ENCODE measurements around the gene LYST.

LYST gene

DNA sequence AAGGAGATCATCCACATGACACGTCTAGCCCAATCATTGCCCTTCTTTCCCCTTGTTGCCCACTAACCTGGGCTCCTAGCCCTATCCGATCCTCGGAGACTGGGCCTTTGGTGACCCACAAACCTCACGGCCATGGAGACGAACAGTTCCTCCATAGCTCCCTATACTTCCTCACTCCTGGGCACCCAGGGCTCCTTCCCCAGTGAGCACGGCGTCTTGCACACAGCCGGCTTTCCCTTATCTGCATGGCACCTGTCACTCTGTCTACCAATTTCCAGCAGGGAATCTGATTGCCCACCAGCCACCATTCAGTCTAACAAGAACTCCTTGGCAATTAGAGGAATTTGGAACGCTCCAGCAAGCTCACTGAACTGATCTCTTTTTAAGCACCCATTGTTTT, 220.2 kb downstream of the LYST start:
- H3K36me3 ChIP-seq (ENCODE audit: control insufficient read depth, low read length): no peaks in the 10 kb centered on the region
- H3K27ac ChIP-seq (ENCODE audit: low read depth, low read length): no peak overlapping the region
- no peaks in the 10 kb centered on the region for H3K4me1 ChIP-seq (ENCODE audit: control insufficient read depth, low read length)
- no peaks in the 10 kb centered on the region for H3F3A ChIP-seq (ENCODE audit: control insufficient read depth, insufficient read depth)
- H3K27me3 ChIP-seq (ENCODE audit: control insufficient read depth, low read length): peaks cover 36% of the 10 kb centered on the region
- no peaks in the 10 kb centered on the region for H3K79me2 ChIP-seq (ENCODE audit: control insufficient read depth, low read length)
- H3K4me3 ChIP-seq (ENCODE audit: low read length): no peak overlapping the region
- H3K4me2 ChIP-seq (ENCODE audit: low read length): no peak overlapping the region
- TF ChIP-seq, protein P1, sequence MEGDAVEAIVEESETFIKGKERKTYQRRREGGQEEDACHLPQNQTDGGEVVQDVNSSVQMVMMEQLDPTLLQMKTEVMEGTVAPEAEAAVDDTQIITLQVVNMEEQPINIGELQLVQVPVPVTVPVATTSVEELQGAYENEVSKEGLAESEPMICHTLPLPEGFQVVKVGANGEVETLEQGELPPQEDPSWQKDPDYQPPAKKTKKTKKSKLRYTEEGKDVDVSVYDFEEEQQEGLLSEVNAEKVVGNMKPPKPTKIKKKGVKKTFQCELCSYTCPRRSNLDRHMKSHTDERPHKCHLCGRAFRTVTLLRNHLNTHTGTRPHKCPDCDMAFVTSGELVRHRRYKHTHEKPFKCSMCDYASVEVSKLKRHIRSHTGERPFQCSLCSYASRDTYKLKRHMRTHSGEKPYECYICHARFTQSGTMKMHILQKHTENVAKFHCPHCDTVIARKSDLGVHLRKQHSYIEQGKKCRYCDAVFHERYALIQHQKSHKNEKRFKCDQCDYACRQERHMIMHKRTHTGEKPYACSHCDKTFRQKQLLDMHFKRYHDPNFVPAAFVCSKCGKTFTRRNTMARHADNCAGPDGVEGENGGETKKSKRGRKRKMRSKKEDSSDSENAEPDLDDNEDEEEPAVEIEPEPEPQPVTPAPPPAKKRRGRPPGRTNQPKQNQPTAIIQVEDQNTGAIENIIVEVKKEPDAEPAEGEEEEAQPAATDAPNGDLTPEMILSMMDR (IDR thresholded peaks at IDR 0.05; ENCODE audit: low read depth, low read length, poor library complexity, severe bottlenecking): no peak
- no peak for TF ChIP-seq EZH2phosphoT487 (IDR thresholded peaks at IDR 0.05; ENCODE audit: borderline replicate concordance, low read length)
- no peaks in the 10 kb centered on the region for H4K20me1 ChIP-seq (ENCODE audit: control insufficient read depth, insufficient read depth, low read depth, low read length)
- H3K9me2 ChIP-seq (replicated peaks; ENCODE audit: control insufficient read depth, low read length): no peaks in the 10 kb centered on the region
- no peaks in the 10 kb centered on the region for H3K9me3 ChIP-seq (ENCODE audit: control insufficient read depth, insufficient read depth, low read length)

DNA sequence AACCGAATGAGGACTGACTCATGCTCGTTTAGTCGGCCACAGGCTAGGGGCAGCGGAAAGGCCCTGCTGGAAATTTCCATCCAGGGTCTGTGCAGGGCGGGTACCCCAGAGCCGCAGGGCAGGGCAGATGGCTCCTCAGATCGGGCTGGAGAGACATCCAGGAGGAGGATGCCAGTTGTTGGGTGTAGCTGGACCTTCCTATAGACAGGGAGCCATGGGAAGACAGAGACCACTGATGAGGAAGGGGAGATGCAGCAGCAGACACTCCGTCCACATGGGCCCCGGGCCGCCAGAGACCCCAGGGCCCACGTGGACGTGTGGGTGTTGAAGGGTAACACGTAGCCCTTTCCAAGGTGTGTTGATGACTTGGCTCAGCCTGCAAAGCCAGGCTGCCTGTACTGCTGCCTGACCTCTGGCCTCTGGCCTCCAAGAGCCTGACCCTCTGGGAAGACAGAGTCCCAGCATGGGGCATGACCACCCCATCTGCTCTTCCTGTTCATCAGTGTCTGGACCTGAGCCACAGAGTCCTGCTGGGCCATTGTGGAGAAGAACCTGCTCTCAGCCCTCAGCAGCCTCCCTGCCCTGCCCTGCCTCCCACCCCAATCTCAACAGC, 221.9 kb downstream of the LYST start:
- Histone ChIP-seq H3K79me2 (ENCODE audit: control insufficient read depth, low read length) (no peaks in the 10 kb centered on the region), H3K27me3 (ENCODE audit: control insufficient read depth, low read length) (peaks cover 30% of the 10 kb centered on the region), H3K4me2 (ENCODE audit: low read length) (no peak overlapping the region), H3K36me3 (ENCODE audit: control insufficient read depth, low read length) (no peaks in the 10 kb centered on the region), H4K20me1 (ENCODE audit: control insufficient read depth, insufficient read depth, low read depth, low read length) (no peaks in the 10 kb centered on the region), H3K27ac (ENCODE audit: low read depth, low read length) (no peak overlapping the region), H3K4me1 (ENCODE audit: control insufficient read depth, low read length) (no peaks in the 10 kb centered on the region), H3K4me3 (ENCODE audit: low read length) (no peak overlapping the region), H3F3A (ENCODE audit: control insufficient read depth, insufficient read depth) (no peaks in the 10 kb centered on the region), H3K9me3 (ENCODE audit: control insufficient read depth, insufficient read depth, low read length) (no peaks in the 10 kb centered on the region), H3K9me2 (replicated peaks; ENCODE audit: control insufficient read depth, low read length) (no peaks in the 10 kb centered on the region)
- TF ChIP-seq, protein P1 (IDR thresholded peaks at IDR 0.05; ENCODE audit: low read depth, low read length, poor library complexity, severe bottlenecking): no peak
- no peak for TF ChIP-seq EZH2phosphoT487 (IDR thresholded peaks at IDR 0.05; ENCODE audit: borderline replicate concordance, low read length)

DNA sequence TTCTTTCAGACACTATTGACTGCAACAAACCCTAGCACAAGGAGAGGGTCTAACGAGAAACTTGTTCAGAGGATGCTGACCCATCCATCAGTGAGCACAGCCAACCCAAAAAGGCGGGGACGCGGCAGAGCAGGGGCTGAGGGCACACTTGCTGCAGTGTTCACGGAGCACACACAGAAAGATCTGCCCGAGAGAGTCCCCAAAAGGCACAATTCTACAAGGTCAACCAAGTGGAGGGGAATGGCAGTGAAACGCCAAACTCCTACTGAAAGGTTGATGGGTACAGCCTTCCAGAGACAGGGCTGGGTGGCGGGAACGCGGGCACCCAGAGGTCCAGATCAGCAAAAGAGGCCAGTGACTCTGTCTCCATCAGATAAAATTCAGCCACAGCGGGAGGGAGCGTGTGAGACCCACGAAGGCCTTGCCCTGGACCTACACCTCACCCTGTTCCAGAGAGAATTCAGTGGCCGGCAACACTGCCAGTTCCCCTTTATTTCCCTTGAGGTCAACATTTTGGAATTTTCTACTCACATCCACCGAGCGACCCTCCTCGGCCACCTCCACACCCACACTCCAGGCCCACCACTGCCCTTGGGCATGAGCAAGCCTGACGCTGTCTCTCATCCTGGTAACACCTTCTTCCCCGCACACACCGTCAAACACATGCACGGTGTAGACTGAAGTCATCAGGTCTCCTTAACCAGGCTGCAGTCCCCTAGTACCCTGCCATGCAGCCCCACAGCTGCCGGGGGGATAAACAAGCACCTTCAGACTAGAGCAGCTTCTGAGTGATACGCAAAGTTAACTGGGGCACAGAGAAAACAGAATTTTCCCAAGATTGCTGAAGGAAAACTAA, 222.6 kb downstream of the LYST start:
- H3K4me1 ChIP-seq (ENCODE audit: control insufficient read depth, low read length): no peaks in the 10 kb centered on the region
- no peaks in the 10 kb centered on the region for H3K79me2 ChIP-seq (ENCODE audit: control insufficient read depth, low read length)
- no peak overlapping the region for H3K27ac ChIP-seq (ENCODE audit: low read depth, low read length)
- H3K9me2 ChIP-seq (replicated peaks; ENCODE audit: control insufficient read depth, low read length): no peaks in the 10 kb centered on the region
- H3K27me3 ChIP-seq (ENCODE audit: control insufficient read depth, low read length): peaks cover 26% of the 10 kb centered on the region
- H3K4me2 ChIP-seq (ENCODE audit: low read length): no peak overlapping the region
- H3K36me3 ChIP-seq (ENCODE audit: control insufficient read depth, low read length): no peaks in the 10 kb centered on the region
- no peaks in the 10 kb centered on the region for H4K20me1 ChIP-seq (ENCODE audit: control insufficient read depth, insufficient read depth, low read depth, low read length)
- no peaks in the 10 kb centered on the region for H3K9me3 ChIP-seq (ENCODE audit: control insufficient read depth, insufficient read depth, low read length)
- no peak for TF ChIP-seq EZH2phosphoT487 (IDR thresholded peaks at IDR 0.05; ENCODE audit: borderline replicate concordance, low read length)
- TF ChIP-seq, protein P1 (IDR thresholded peaks at IDR 0.05; ENCODE audit: low read depth, low read length, poor library complexity, severe bottlenecking): no peak
- no peak overlapping the region for H3K4me3 ChIP-seq (ENCODE audit: low read length)
- H3F3A ChIP-seq (ENCODE audit: control insufficient read depth, insufficient read depth): no peaks in the 10 kb centered on the region

Measured in DOHH2 (cell line).